Small intestine (tissue), 7 donors: ENCODE data around the gene ARHGEF4. TPM values are rescaled to one million over a fixed set of nuclear protein-coding genes. Genes with fewer than 3 reads are reported as not detected.
A peak's percentile ranks its signal among the peaks of the same experiment; 100 is the strongest.

Source experiments
- DNase-seq, 2 donors: peaks; one replicate each; pipeline versions ENCODE4 v3.0.0 to v3.0.0-alpha.2; 2013
- FAIRE-seq: peaks from 2 replicates; lab custom pipeline; 2012; peaks lifted over from hg19 to GRCh38; lab: Jason Lieb, UNC
- H3K27ac ChIP-seq, 3 donors: one replicate each; pipeline ENCODE4 v1.5.1; 2013; ENCODE audit warnings: low read length in 2 of 3, mild to moderate bottlenecking in 2 of 3, control low read depth in 1 of 3, inconsistent platforms in 1 of 3, low read depth in 1 of 3, moderate library complexity in 1 of 3
- H3K27me3 ChIP-seq, 3 donors: one replicate each; pipeline ENCODE4 v1.6.1; 2013; ENCODE audit warnings: low read length in 3 of 3, inconsistent platforms in 1 of 3; ENCODE audit not compliant: control insufficient read depth in 3 of 3, insufficient read depth in 3 of 3
- H3K36me3 ChIP-seq, 3 donors: one replicate each; pipeline ENCODE4 v1.6.1; 2013; ENCODE audit warnings: low read length in 3 of 3, inconsistent platforms in 1 of 3, low read depth in 1 of 3, mild to moderate bottlenecking in 1 of 3, moderate library complexity in 1 of 3; ENCODE audit not compliant: control insufficient read depth in 3 of 3, insufficient read depth in 2 of 3
- H3K4me1 ChIP-seq, 3 donors: one replicate each; pipeline ENCODE4 v1.6.1; 2013; ENCODE audit warnings: low read length in 2 of 3, inconsistent platforms in 1 of 3, low read depth in 1 of 3, mild to moderate bottlenecking in 1 of 3, moderate library complexity in 1 of 3; ENCODE audit not compliant: control insufficient read depth in 3 of 3, insufficient read depth in 2 of 3
- H3K4me3 ChIP-seq, 3 donors: one replicate each; pipeline ENCODE4 v1.5.1; 2013; ENCODE audit warnings: low read length in 3 of 3, control low read depth in 1 of 3, inconsistent platforms in 1 of 3, low read depth in 1 of 3, mild to moderate bottlenecking in 1 of 3, moderate library complexity in 1 of 3
- H3K9me3 ChIP-seq, 2 donors: one replicate each; pipeline ENCODE4 v1.6.1; 2013; ENCODE audit warnings: low read depth in 1 of 2, low read length in 1 of 2; ENCODE audit not compliant: control insufficient read depth in 2 of 2, insufficient read depth in 1 of 2
- WGBS, 3 donors: extraction: QIAGEN DNeasy Blood & Tissue Kit; methylation state at CpG; one replicate each; pipeline ENCODE4 v1.1.7; 2013; 5-methylcytosine and 5-hydroxymethylcytosine counted together
- polyA plus RNA-seq, 4 donors: library from polyadenylated mRNA; stranded (reverse) in 3 of 4; unstranded in 1 of 4; fragments of 200-250 nt in 3 of 4; fragments of 120-200 nt in 1 of 4; gene quantifications; one replicate each; pipeline versions ENCODE4 v1.2.1 to v1.2.3, GENCODE V29; 2013
- donor health status: healthy with polysubstance abuse.
- donor health status: control.
- donor health status: control.
- donor health status: Bipolar disorder and iron deficiency.
- donor health status: healthy.

The ARHGEF4 gene
- polyA plus RNA-seq, 4 donors: 0.22 to 2.8 (median 0.83) TPM; not detected in 1

- WGBS, 3 donors: 81 to 88% (median 87%) methylated on average over 18 of the region's 18 CpGs
- no peaks in the 10 kb centered on the region for H3K9me3 ChIP-seq
- no peak for FAIRE-seq
- H3K36me3 ChIP-seq: no peaks in the 10 kb centered on the region
- H3K27me3 ChIP-seq: peaks cover 0 to 57% (median 12%) of the 10 kb centered on the region in 3 donors
- H3K4me1 ChIP-seq: no peaks in the 10 kb centered on the region
- H3K27ac ChIP-seq: no peak overlapping the region
- DNase-seq: no peak
- H3K4me3 ChIP-seq: no peak overlapping the region
Measured at GRCh38 chr2:130834931-130835765, 1.6 kb upstream of the ARHGEF4 start.

GRCh38 chr2:130835766-130836015 lies 1.0 kb upstream of the ARHGEF4 start:
- H3K9me3 ChIP-seq: no peaks in the 10 kb centered on the region
- no peak overlapping the region for H3K27ac ChIP-seq
- no peaks in the 10 kb centered on the region for H3K4me1 ChIP-seq
- 91% methylated on average over 7 of the region's 7 CpGs for WGBS, 3 donors
- no peak for DNase-seq
- FAIRE-seq: no peak
- H3K36me3 ChIP-seq: no peaks in the 10 kb centered on the region
- peaks cover 0 to 60% (median 12%) of the 10 kb centered on the region in 3 donors for H3K27me3 ChIP-seq
- no peak overlapping the region for H3K4me3 ChIP-seq

- H3K4me3 ChIP-seq: peak overlapping the region in 1 of 3 donors; percentile 47
- no peaks in the 10 kb centered on the region for H3K36me3 ChIP-seq
- H3K4me1 ChIP-seq: no peaks in the 10 kb centered on the region
- WGBS, 3 donors: 4 to 10% (median 6%) methylated on average over 30 to 53 of the region's 53 CpGs
- peaks cover 0 to 68% (median 12%) of the 10 kb centered on the region in 3 donors for H3K27me3 ChIP-seq
- H3K9me3 ChIP-seq: no peaks in the 10 kb centered on the region
- no peak overlapping the region for H3K27ac ChIP-seq
- DNase-seq (no peak), FAIRE-seq (no peak)
Measured at GRCh38 chr2:130837175-130837810, 579 bp downstream of the ARHGEF4 start.

- no peak overlapping the region for H3K27ac ChIP-seq
- no peak overlapping the region for H3K4me3 ChIP-seq
- FAIRE-seq: no peak
- H3K27me3 ChIP-seq: peaks cover 0 to 67% (median 12%) of the 10 kb centered on the region in 3 donors
- no peaks in the 10 kb centered on the region for H3K36me3 ChIP-seq
- no peak for DNase-seq
- WGBS, 3 donors: 59 to 73% (median 69%) methylated on average over 26 to 28 of the region's 28 CpGs
- no peaks in the 10 kb centered on the region for H3K4me1 ChIP-seq
- no peaks in the 10 kb centered on the region for H3K9me3 ChIP-seq
Measured at GRCh38 chr2:130837811-130838565, 1.3 kb downstream of the ARHGEF4 start.

GRCh38 chr2:130839011-130839780 lies 2.5 kb downstream of the ARHGEF4 start:
- Histone ChIP-seq H3K36me3 (no peaks in the 10 kb centered on the region), H3K27ac (no peak overlapping the region), H3K4me3 (no peak overlapping the region), H3K27me3 (peaks cover 0 to 64% (median 14%) of the 10 kb centered on the region in 3 donors), H3K4me1 (no peaks in the 10 kb centered on the region), H3K9me3 (no peaks in the 10 kb centered on the region)
- no peak for DNase-seq
- FAIRE-seq: no peak
- 73 to 83% (median 75%) methylated on average over 16 of the region's 16 CpGs for WGBS, 3 donors

- Histone ChIP-seq H3K9me3 (no peaks in the 10 kb centered on the region), H3K27ac (no peak overlapping the region), H3K4me1 (no peaks in the 10 kb centered on the region), H3K36me3 (no peaks in the 10 kb centered on the region), H3K27me3 (peaks cover 0 to 53% (median 11%) of the 10 kb centered on the region in 3 donors), H3K4me3 (no peak overlapping the region)
- WGBS, 3 donors: 70 to 83% (median 72%) methylated on average over 8 of the region's 8 CpGs
- FAIRE-seq (no peak), DNase-seq (no peak)
Measured at GRCh38 chr2:130840506-130840905, 3.8 kb downstream of the ARHGEF4 start.

- no peak for DNase-seq
- Histone ChIP-seq H3K27me3 (peaks cover 0 to 42% (median 9%) of the 10 kb centered on the region in 3 donors), H3K36me3 (no peaks in the 10 kb centered on the region), H3K4me3 (no peak overlapping the region), H3K9me3 (no peaks in the 10 kb centered on the region), H3K27ac (no peak overlapping the region), H3K4me1 (no peaks in the 10 kb centered on the region)
- WGBS, 3 donors: 64 to 87% (median 65%) methylated on average over 6 of the region's 6 CpGs
- FAIRE-seq: no peak
Measured at GRCh38 chr2:130841741-130842365, 5.1 kb downstream of the ARHGEF4 start.
